Pancreas (tissue), 10 donors: ENCODE measurements around the gene RGP1. TPM values are rescaled to one million over a fixed set of nuclear protein-coding genes. Genes with fewer than 3 reads are reported as not detected.

Source experiments
- ATAC-seq, 4 donors: fragments of 200-7000 bp; cut with Tn5 transposase; one replicate each; pipeline versions ENCODE4 v1.8.0 to v1.9.1; 2020; ENCODE audit warnings: mild to moderate bottlenecking in 4 of 4, moderate library complexity in 4 of 4
- DNase-seq, 6 donors: peaks; one replicate each; pipeline ENCODE4 v3.0.0-alpha.2; 2020
- FAIRE-seq: peaks from 2 replicates; lab custom pipeline; 2012; peaks lifted over from hg19 to GRCh38; lab: Jason Lieb, UNC
- H3K27ac ChIP-seq, 4 donors: fragments of 200-600 bp; sonication (generic); 1 replicate in 3 of 4; 2 replicates in 1 of 4; pipeline versions ENCODE4 v1.5.0 to v1.8.0; 2020
- H3K27me3 ChIP-seq, 4 donors: fragments of 200-600 bp; one replicate each; pipeline ENCODE4 v1.8.0; 2021
- H3K36me3 ChIP-seq, 3 donors: fragments of 200-600 bp; sonication (generic) in 1 of 3; one replicate each; pipeline versions ENCODE4 v1.5.0 to v1.8.0; 2020 to 2021
- H3K4me1 ChIP-seq, 3 donors: fragments of 200-600 bp; one replicate each; pipeline ENCODE4 v1.8.0; 2021
- H3K4me3 ChIP-seq, 4 donors: fragments of 200-600 bp; sonication (generic) in 2 of 4; one replicate each; pipeline versions ENCODE4 v1.5.0 to v1.8.0; 2020 to 2021
- H3K9me3 ChIP-seq, 4 donors: fragments of 200-600 bp; one replicate each; pipeline ENCODE4 v1.8.0; 2021
- WGBS, 2 donors: extraction: QIAGEN DNeasy Blood & Tissue Kit; methylation state at CpG; one replicate each; pipeline ENCODE4 v1.1.7; 2013; 5-methylcytosine and 5-hydroxymethylcytosine counted together
- intact Hi-C, 3 donors: fragments of 100-400 bp; cut with DNase I; formaldehyde crosslinking; loops; one replicate each; pipeline versions ENCODE4 v1.11.1 to v1.14.2; 2022
- polyA plus RNA-seq, 2 donors: library from polyadenylated mRNA; stranded (reverse); fragments of 200-250 nt; gene quantifications; one replicate each; pipeline ENCODE4 v1.2.3, GENCODE V29; 2013
- total RNA-seq, 6 donors: library from RNA; stranded (reverse); fragmentation: NEBNext Ultra II Directional in 4 of 6; extraction: Animal tissue kit (Norgen Biotek cat#: 25700) in 4 of 6; gene quantifications; one replicate each; pipeline versions ENCODE4 v1.2.1 to v1.2.4, GENCODE V29; 2021 to 2023
- TF ChIP-seq, protein P1 (sequence below), 4 donors: fragments of 200-600 bp; sonication (generic) in 3 of 4; IDR thresholded peaks; one replicate each; pipeline versions ENCODE4 v1.5.0 to v1.8.0; 2021; ENCODE audit warnings: antibody characterized with exemption in 4 of 4
- donor health status: healthy with polysubstance abuse.
- donor health status: DM: no; HTN: no; CAD: no; lungs with moderate emphysema.
- donor health status: DM: no; HTN: no; CAD: no.
- donor health status: control.
- donor health status: control.
- donor health status: Bipolar disorder and iron deficiency.
- donor health status: DM: yes; HTN: yes; CAD: no.
- donor health status: DM: no; HTN: no; CAD: no.
- donor health status: DM: no; HTN: no; CAD: no.
- donor health status: DM: yes; HTN: yes; CAD: no.

RGP1 gene
- total and polyA plus RNA-seq, 8 donors = 6.8 to 18.3 (median 13.8) TPM

DNA sequence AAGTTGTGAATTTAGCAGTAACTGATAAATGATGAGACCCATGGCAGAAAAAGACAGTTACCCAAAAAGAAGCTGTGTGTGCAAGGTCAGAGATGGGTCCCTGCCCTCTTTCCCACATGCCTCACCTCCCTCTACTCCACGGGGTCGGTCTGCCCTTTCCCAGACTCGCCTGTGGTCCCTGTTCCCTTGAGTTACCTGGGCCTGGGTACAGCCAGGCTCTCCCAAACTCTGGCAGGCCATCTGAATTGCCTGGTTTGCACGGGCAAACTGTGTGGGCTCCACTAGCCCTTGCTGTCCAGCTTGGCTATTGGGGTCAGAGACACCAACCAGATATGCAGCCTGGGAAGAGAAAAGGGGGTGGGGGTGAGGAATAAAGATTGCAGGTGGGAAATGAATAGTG lies 40.9 kb upstream of the RGP1 start:
- intact Hi-C loops = loop anchor here in 1 of 3 donors (10.0 kb wide), 1 partner anchor 63 kb away; no protein-coding TSS in a partner anchor
- FAIRE-seq = no peak
- TF ChIP-seq, protein P1, sequence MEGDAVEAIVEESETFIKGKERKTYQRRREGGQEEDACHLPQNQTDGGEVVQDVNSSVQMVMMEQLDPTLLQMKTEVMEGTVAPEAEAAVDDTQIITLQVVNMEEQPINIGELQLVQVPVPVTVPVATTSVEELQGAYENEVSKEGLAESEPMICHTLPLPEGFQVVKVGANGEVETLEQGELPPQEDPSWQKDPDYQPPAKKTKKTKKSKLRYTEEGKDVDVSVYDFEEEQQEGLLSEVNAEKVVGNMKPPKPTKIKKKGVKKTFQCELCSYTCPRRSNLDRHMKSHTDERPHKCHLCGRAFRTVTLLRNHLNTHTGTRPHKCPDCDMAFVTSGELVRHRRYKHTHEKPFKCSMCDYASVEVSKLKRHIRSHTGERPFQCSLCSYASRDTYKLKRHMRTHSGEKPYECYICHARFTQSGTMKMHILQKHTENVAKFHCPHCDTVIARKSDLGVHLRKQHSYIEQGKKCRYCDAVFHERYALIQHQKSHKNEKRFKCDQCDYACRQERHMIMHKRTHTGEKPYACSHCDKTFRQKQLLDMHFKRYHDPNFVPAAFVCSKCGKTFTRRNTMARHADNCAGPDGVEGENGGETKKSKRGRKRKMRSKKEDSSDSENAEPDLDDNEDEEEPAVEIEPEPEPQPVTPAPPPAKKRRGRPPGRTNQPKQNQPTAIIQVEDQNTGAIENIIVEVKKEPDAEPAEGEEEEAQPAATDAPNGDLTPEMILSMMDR (IDR thresholded peaks at IDR 0.05) = no peak
- no peaks in the 10 kb centered on the region for H3K9me3 ChIP-seq
- H3K4me3 ChIP-seq = no peak overlapping the region
- peaks cover 16 to 90% (median 62%) of the 10 kb centered on the region in 3 donors for H3K36me3 ChIP-seq
- H3K4me1 ChIP-seq = no peaks in the 10 kb centered on the region
- WGBS, 2 donors = 95 to 96% methylated on average over 4 of the region's 4 CpGs
- no peak for DNase-seq
- no peaks in the 10 kb centered on the region for H3K27me3 ChIP-seq
- no peak overlapping the region for H3K27ac ChIP-seq
- no peak for ATAC-seq

DNA sequence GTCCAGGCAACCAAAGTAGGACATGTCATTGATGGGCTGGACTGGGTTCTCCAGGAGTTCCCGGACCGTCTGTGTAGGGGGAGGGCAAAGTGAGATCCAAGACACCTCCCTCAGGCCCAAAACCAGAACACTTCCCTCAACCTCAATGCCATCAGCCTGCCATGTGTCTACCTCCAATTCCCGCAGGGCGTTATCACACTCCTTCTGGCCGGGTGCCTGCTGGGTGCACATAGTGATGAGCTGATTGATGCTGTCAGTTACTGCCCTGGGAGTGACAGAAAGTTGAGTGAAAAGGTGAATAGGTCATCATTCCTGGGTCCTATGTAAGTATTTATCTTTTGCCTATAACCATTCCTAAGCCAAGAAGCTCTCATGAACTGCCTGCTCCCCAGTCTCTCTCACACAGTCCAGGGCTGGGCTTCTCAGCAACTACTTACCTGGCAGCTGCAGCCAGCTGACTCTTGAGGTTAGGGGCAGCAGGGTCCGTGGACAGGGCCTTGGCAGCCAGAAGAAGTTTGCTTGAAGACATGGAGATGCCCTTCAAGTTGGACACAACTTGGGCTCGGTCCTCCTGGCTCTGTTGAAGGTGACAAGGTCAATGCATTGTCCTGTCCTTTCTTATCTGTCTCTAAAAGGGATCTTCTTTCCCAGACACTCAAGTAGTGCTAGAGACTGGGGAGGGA lies 38.1 kb upstream of the RGP1 start:
- intact Hi-C loops = no loop called here
- H3K27me3 ChIP-seq = no peaks in the 10 kb centered on the region
- 74 to 76% methylated on average over 7 of the region's 7 CpGs for WGBS, 2 donors
- no peaks in the 10 kb centered on the region for H3K4me1 ChIP-seq
- no peak overlapping the region for H3K27ac ChIP-seq
- ATAC-seq (no peak), DNase-seq (no peak), FAIRE-seq (no peak)
- peaks cover 11 to 90% (median 62%) of the 10 kb centered on the region in 3 donors for H3K36me3 ChIP-seq
- no peak overlapping the region for H3K4me3 ChIP-seq
- H3K9me3 ChIP-seq = no peaks in the 10 kb centered on the region
- TF ChIP-seq, protein P1 (IDR thresholded peaks at IDR 0.05) = no peak

DNA sequence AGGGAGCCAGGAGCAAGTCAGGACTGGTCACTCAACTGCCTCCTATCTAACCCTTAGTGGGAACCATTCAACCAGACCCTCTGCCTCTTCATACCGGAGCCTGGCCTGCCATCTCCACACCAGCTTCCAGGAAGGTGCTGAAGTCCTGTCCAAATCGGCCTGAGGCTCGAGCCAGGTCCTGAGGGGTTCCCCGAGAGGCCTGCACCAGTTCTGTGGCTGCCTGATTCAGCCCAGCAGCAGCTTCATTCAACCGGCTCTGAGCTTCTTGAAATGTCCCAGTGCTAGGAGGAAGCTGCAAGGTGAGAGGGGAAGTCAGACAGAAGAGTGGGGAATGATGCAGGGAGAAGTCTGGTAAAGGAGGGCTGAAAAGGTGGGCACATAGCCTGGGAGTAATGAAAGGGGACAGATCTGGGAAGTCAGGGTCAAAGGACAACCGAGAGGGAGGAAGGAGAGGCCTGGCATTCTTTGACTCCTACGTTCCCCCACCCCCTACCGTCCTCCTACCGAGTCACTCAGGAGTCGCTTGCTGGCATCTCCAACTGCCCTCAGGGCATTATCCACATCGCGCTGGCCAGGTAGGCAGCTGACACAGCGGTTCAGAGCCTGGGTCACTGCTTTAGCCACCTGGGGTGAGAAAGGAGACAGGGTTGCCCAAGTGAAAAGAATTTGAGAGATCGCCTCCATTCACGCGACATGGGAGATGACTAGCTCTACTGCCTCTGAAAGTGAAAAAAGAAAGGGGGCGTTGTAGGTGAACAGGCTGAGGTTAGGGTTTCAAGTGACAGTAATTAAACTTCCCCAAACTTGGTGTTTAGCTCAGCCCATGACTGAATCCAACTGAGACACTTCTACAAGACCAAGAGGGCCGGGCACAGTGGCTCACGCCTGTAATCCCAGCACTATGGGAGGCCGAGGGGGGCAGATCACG lies 37.3 kb upstream of the RGP1 start:
- DNase-seq = no peak

DNA sequence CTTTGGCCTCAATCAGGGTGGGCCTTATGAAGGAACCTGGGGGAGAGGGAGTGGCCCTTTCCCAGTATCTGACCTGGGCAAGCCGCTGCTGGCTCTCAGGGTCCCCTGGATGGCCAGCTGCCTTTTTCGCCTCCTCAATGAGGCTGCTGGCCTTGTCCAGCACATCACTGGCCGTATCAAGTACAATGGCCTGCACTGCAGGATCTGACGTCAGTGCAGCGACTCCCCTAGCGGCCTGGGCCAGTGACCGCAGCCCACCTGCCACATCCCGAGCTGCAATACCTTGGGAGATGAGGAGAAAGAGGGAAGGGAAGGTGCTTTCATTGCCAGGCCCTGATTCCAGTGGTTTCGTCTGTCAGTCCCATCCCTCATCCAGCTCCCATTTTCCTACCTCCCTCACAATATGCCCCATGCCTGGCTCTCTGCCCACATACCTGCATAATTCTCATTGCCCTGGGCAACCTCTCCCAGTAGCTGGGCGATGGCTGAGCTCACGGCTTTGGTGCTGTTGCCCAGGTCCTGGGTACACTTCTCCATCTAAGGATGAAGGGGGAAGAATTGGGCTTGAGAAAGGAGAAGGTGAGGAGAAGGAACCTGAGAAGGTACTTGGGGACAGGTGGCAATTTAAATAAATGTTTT lies 36.2 kb upstream of the RGP1 start:
- intact Hi-C loops = no loop called here
- no peaks in the 10 kb centered on the region for H3K27me3 ChIP-seq
- no peak overlapping the region for H3K27ac ChIP-seq
- 87 to 88% methylated on average over 11 of the region's 11 CpGs for WGBS, 2 donors
- no peak for FAIRE-seq
- H3K4me3 ChIP-seq = no peak overlapping the region
- TF ChIP-seq, protein P1 (IDR thresholded peaks at IDR 0.05) = no peak
- H3K36me3 ChIP-seq = peaks cover 14 to 90% (median 58%) of the 10 kb centered on the region in 3 donors
- no peak for DNase-seq
- H3K9me3 ChIP-seq = no peaks in the 10 kb centered on the region
- no peaks in the 10 kb centered on the region for H3K4me1 ChIP-seq
- no peak for ATAC-seq

More for the DNA sequence above, 37.3 kb upstream of the RGP1 start:
- Histone ChIP-seq H3K4me1 (no peaks in the 10 kb centered on the region), H3K27ac (no peak overlapping the region), H3K9me3 (no peaks in the 10 kb centered on the region), H3K4me3 (no peak overlapping the region), H3K36me3 (peaks cover 11 to 90% (median 60%) of the 10 kb centered on the region in 3 donors), H3K27me3 (no peaks in the 10 kb centered on the region)
- TF ChIP-seq, protein P1 (IDR thresholded peaks at IDR 0.05) = no peak
- 85 to 86% methylated on average over 21 of the region's 21 CpGs for WGBS, 2 donors
- ATAC-seq (no peak), FAIRE-seq (no peak)
- intact Hi-C loops = no loop called here
